ENCODE results near the gene PPIL4. TPM values are rescaled to one million over a fixed set of nuclear protein-coding genes. Genes with fewer than 3 reads are reported as not detected.

Gene PPIL4
- total RNA-seq, 1 experiment from 2014 or later: 42.8 TPM

GRCh38 chr6:149559389-149559788 lies 13.5 kb upstream of the PPIL4 start:
- H3K27me3 ChIP-seq: 0 out of 2 replicates have a peak, but pooled peaks cover 6% of the 10 kb centered on the region
- no peak for DNase-seq
- H3K9me3 ChIP-seq (replicated peaks): no peaks in the 10 kb centered on the region

GRCh38 chr6:149558029-149558428 lies 12.2 kb upstream of the PPIL4 start:
- no peak overlapping the region for H3K4me3 ChIP-seq
- H3K4me1 ChIP-seq: no peaks in the 10 kb centered on the region
- H3K9me3 ChIP-seq (replicated peaks): no peaks in the 10 kb centered on the region
- 0 out of 2 replicates have a peak, but pooled peaks cover 6% of the 10 kb centered on the region for H3K27me3 ChIP-seq
- no peaks in the 10 kb centered on the region for H3K36me3 ChIP-seq
- H3K27ac ChIP-seq: no peak overlapping the region
- DNase-seq: no peak

More at GRCh38 chr6:149559389-149559788, 13.5 kb upstream of the PPIL4 start:
- Histone ChIP-seq H3K4me3 (no peak overlapping the region), H3K4me1 (no peaks in the 10 kb centered on the region; the same call in 1 of the 2 replicates), H3K27ac (no peak overlapping the region), H3K36me3 (no peaks in the 10 kb centered on the region)

- no peak for DNase-seq
- Histone ChIP-seq H3K4me1 (no peaks in the 10 kb centered on the region), H3K9me3 (replicated peaks) (no peaks in the 10 kb centered on the region), H3K27ac (no peak overlapping the region), H3K27me3 (0 out of 2 replicates have a peak, but pooled peaks cover 2% of the 10 kb centered on the region), H3K36me3 (no peaks in the 10 kb centered on the region), H3K4me3 (no peak overlapping the region)
These were observed 6.1 kb upstream of the PPIL4 start for GRCh38 chr6:149551920-149552319.

- Histone ChIP-seq H3K36me3 (peaks cover 10% of the 10 kb centered on the region), H3K27me3 (no peaks in the 10 kb centered on the region), H3K4me1 (0 out of 2 replicates have a peak, but pooled peaks cover 7% of the 10 kb centered on the region), H3K9me3 (replicated peaks) (no peaks in the 10 kb centered on the region), H3K4me3 (peak overlapping the region; percentile 81), H3K27ac (peak overlapping the region; percentile 65)
- peak; percentile 49 to 50 for DNase-seq
These were observed 537 bp downstream of the PPIL4 start for GRCh38 chr6:149545258-149545753.

DNA sequence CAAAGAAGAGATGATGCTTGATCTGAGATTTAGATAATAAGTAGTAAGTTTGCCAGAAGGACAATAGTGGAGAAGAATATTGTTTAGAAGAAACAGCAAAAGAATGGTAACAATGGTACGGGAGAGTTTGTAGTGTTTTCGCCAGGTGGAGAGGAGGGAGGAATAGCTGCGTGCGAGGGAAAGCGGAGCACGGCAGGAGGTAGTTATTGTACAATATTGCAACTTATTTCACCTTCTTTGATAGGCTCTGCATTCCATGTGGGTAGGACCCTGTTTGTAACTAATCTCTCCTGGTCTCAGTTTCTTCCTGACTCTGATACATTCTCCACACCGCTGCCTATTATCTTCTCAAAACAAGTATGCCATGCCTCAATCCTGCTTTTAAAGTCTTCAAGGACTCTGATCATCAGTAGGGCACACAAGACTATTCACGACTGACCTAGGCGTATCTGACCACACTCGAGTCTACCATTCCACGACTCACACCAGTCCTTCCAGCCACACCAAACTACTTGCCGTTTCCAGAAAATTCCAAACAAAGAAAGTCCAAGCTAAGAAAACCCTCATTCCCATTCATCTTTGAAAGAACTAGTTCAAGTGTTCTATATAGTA lies 1.1 kb downstream of the PPIL4 start:
- H3K36me3 ChIP-seq: peaks cover 15% of the 10 kb centered on the region

GRCh38 chr6:149541139-149541538 lies 4.7 kb downstream of the PPIL4 start:
- Histone ChIP-seq H3K4me1 (0 out of 2 replicates have a peak, but pooled peaks cover 7% of the 10 kb centered on the region), H3K36me3 (peaks cover 37% of the 10 kb centered on the region), H3K9me3 (replicated peaks) (no peaks in the 10 kb centered on the region), H3K27me3 (no peaks in the 10 kb centered on the region), H3K4me3 (no peak overlapping the region), H3K27ac (no peak overlapping the region)
- no peak for DNase-seq

More for the DNA sequence above, 1.1 kb downstream of the PPIL4 start:
- Histone ChIP-seq H3K9me3 (replicated peaks) (no peaks in the 10 kb centered on the region), H3K4me1 (0 out of 2 replicates have a peak, but pooled peaks cover 7% of the 10 kb centered on the region), H3K27ac (peak overlapping the region; percentile 65), H3K4me3 (peak overlapping the region; percentile 81), H3K27me3 (no peaks in the 10 kb centered on the region)
- no peak for DNase-seq

DNA sequence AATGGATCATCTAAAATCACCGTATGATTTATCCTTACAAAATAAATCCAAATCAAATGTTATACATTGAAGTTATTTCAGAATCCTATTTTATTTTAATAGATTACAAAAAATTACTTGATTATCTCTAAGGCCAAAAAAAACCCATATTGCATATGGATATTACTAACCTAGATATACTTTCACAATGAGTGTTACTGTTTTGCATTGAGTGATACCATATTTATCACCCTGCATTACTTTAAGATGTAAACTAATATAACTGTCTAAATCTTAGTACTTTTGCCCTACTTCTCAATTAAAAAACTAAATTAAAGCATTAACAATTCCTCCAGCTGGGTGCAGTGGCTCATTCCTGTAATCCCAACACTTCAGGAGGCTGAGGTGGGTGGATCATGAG lies 11.1 kb downstream of the PPIL4 start:
- DNase-seq: no peak
- Histone ChIP-seq H3K27ac (no peak overlapping the region), H3K4me1 (no peaks in the 10 kb centered on the region), H3K9me3 (replicated peaks) (no peaks in the 10 kb centered on the region), H3K27me3 (no peaks in the 10 kb centered on the region), H3K4me3 (no peak overlapping the region), H3K36me3 (peaks cover 68% of the 10 kb centered on the region)

- Histone ChIP-seq H3K4me1 (no peaks in the 10 kb centered on the region), H3K27me3 (no peaks in the 10 kb centered on the region), H3K36me3 (peaks cover 62% of the 10 kb centered on the region), H3K27ac (no peak overlapping the region), H3K4me3 (no peak overlapping the region), H3K9me3 (replicated peaks) (no peaks in the 10 kb centered on the region)
- no peak for DNase-seq
These were observed 16.2 kb downstream of the PPIL4 start for GRCh38 chr6:149529650-149530049.

DNA sequence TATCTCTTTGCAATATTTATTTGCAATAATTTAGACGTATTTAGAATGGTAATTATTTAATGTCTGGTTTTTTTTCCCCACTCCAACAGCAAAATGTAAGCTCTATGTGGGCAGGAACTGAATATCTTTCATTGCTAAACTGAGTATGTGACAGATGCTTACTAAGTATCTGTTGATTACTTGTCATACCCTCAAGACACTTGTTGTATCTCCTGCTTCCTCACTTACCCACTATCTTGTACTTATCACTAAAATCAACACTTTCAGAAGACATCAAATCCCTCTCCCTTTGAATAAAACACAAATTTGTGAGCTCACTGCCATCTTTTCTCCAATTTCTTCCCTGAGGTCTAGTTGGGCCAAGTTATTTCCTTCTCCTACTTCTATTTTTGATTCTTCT lies 30.3 kb downstream of the PPIL4 start:
- no peak overlapping the region for H3K4me3 ChIP-seq
- no peak overlapping the region for H3K27ac ChIP-seq
- no peaks in the 10 kb centered on the region; the same call in 1 of the 2 replicates for H3K4me1 ChIP-seq
- H3K36me3 ChIP-seq: peaks cover 21% of the 10 kb centered on the region
- no peaks in the 10 kb centered on the region for H3K9me3 ChIP-seq (replicated peaks)
- DNase-seq: no peak
- no peaks in the 10 kb centered on the region for H3K27me3 ChIP-seq

DNA sequence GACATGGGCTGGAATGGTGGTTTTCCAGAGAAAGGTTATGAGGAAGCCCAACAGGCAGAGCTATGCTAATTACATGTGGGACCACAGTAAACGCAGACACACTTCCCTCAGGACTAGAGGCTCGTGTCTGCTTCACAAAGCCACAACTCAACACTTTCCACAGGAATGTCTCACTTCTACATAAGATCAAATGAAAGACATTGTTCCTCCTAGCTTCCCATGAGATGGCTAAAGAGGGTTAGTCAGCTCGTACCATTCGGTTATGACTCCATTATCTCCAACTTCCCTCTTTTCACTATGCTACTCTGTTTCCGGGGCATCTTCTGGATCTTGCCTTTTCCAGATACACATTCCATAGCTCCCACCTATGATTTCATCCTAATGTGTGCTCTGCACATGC lies 31.9 kb downstream of the PPIL4 start:
- Histone ChIP-seq H3K9me3 (replicated peaks) (no peaks in the 10 kb centered on the region), H3K27ac (no peak overlapping the region), H3K4me1 (peaks cover 3% of the 10 kb centered on the region), H3K27me3 (no peaks in the 10 kb centered on the region), H3K4me3 (no peak overlapping the region), H3K36me3 (peaks cover 17% of the 10 kb centered on the region)
- DNase-seq: no peak

GRCh38 chr6:149510793-149511512 lies 34.9 kb downstream of the PPIL4 start:
- no peaks in the 10 kb centered on the region for H3K27me3 ChIP-seq
- no peak overlapping the region for H3K27ac ChIP-seq
- no peak overlapping the region for H3K4me3 ChIP-seq
- peaks cover 15% of the 10 kb centered on the region for H3K36me3 ChIP-seq
- no peak for DNase-seq
- no peaks in the 10 kb centered on the region for H3K9me3 ChIP-seq (replicated peaks)
- peaks cover 3% of the 10 kb centered on the region; the same call in 1 of the 2 replicates for H3K4me1 ChIP-seq

DNA sequence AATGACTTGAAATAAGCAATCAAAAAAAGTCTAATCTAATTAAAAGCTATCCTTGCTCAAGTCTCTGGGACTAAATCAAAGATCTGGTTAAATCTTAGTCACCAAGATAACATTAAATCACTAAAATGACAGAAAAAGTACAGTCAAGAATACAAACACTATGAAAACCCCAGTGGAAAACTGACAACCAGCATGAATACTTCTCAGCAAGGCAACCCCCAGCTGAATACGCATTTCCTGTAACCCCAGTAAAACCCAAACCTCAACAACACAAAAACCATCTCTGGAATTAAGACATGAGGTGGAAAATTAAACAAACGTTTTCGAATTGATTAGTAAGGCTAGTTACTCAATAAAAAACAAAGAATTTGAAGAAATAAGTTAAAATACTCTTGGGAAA lies 37.4 kb downstream of the PPIL4 start:
- H3K4me1 ChIP-seq: peaks cover 3% of the 10 kb centered on the region; the same call in 1 of the 2 replicates

GRCh38 chr6:149503872-149504271 lies 42.0 kb downstream of the PPIL4 start:
- H3K4me3 ChIP-seq: no peak overlapping the region
- H3K9me3 ChIP-seq (replicated peaks): no peaks in the 10 kb centered on the region
- no peaks in the 10 kb centered on the region for H3K27me3 ChIP-seq
- no peak for DNase-seq
- H3K36me3 ChIP-seq: peaks cover 23% of the 10 kb centered on the region
- no peak overlapping the region for H3K27ac ChIP-seq
- peaks cover 3% of the 10 kb centered on the region; the same call in 1 of the 2 replicates for H3K4me1 ChIP-seq

More for the DNA sequence above, 37.4 kb downstream of the PPIL4 start:
- Histone ChIP-seq H3K27ac (no peak overlapping the region), H3K4me3 (no peak overlapping the region), H3K9me3 (replicated peaks) (no peaks in the 10 kb centered on the region), H3K36me3 (peaks cover 27% of the 10 kb centered on the region), H3K27me3 (no peaks in the 10 kb centered on the region)
- DNase-seq: no peak

- Histone ChIP-seq H3K4me3 (no peak overlapping the region), H3K4me1 (peaks cover 6% of the 10 kb centered on the region; the same call in 1 of the 2 replicates), H3K27me3 (no peaks in the 10 kb centered on the region), H3K27ac (no peak overlapping the region), H3K36me3 (peaks cover 20% of the 10 kb centered on the region), H3K9me3 (replicated peaks) (no peaks in the 10 kb centered on the region)
- DNase-seq: no peak
These were observed 42.6 kb downstream of the PPIL4 start for GRCh38 chr6:149503276-149503675.

DNA sequence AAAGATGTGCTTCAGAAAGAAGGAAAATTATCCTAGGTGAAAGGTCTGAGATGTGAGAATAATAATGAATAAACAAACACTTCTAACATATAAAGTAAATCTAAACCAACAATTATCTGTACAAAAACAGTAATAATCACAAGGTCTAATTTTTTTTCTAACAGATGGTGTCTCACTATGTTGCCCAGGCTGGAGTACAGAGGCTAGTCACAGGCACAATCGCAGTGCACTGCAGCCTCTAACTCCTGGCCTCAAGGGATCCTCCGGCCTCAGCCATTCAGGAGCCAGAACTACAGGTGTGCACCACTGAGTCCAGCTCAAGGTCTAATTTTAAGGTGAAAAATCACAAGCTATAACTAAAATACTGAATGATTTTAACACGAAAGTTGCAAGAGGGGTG lies 44.1 kb downstream of the PPIL4 start:
- no peaks in the 10 kb centered on the region for H3K9me3 ChIP-seq (replicated peaks)
- H3K27me3 ChIP-seq: no peaks in the 10 kb centered on the region
- peaks cover 6% of the 10 kb centered on the region; the same call in 1 of the 2 replicates for H3K4me1 ChIP-seq
- H3K36me3 ChIP-seq: peaks cover 15% of the 10 kb centered on the region
- no peak overlapping the region for H3K27ac ChIP-seq
- DNase-seq: no peak
- no peak overlapping the region for H3K4me3 ChIP-seq

Data from SJCRH30 (cell line).